Mucosa of rectum (tissue), 2 donors: Measurements from ENCODE around the gene CYFIP1.

Source experiments
- H3K27ac ChIP-seq, 2 donors: one replicate each; pipeline ENCODE4 v1.7.0; 2013; ENCODE audit warnings: inconsistent platforms in 2 of 2, low read depth in 2 of 2, low read length in 2 of 2
- H3K27me3 ChIP-seq, 2 donors: one replicate each; pipeline ENCODE4 v1.7.0; 2013; ENCODE audit warnings: low read length in 2 of 2; ENCODE audit not compliant: control insufficient read depth in 2 of 2, insufficient read depth in 2 of 2
- H3K36me3 ChIP-seq, 2 donors: one replicate each; pipeline ENCODE4 v1.7.0; 2013; ENCODE audit warnings: low read length in 2 of 2; ENCODE audit not compliant: control insufficient read depth in 2 of 2, insufficient read depth in 2 of 2
- H3K4me1 ChIP-seq, 2 donors: one replicate each; pipeline ENCODE4 v1.7.0; 2013; ENCODE audit warnings: low read length in 2 of 2, mild to moderate bottlenecking in 1 of 2; ENCODE audit not compliant: control insufficient read depth in 2 of 2, insufficient read depth in 2 of 2
- H3K4me3 ChIP-seq, 2 donors: one replicate each; pipeline ENCODE4 v1.7.0; 2013; ENCODE audit warnings: low read length in 2 of 2
- H3K9ac ChIP-seq, 2 donors: one replicate each; pipeline ENCODE4 v1.7.0; 2013; ENCODE audit warnings: low read length in 2 of 2, low read depth in 1 of 2, mild to moderate bottlenecking in 1 of 2
- H3K9me3 ChIP-seq, 2 donors: one replicate each; pipeline ENCODE4 v1.7.0; 2013; ENCODE audit warnings: low read length in 2 of 2; ENCODE audit not compliant: control insufficient read depth in 2 of 2
- donor health status: healthy.
- donor health status: Normal muscosa, but diverticular disease.

The CYFIP1 gene

DNA sequence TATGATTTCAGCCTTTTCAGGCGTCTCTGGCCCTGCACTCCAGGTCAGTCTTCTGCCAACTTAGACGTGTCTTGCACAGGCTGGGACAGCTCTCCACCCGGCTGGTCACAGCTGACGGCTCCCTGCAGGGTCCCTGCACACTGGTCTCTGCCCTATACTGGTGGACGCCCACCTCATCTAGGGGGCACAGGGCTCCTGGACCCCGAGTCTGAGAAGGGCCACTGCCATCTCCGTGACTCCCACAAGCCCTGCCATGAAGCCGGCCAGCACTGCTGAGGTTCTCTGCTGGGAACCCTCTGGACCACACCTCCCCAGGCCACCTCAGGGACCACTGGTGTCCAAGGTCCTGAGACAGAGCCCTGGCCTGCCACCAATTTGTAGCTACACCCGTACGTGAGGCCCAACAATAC lies 40.5 kb downstream of the CYFIP1 start:
- Histone ChIP-seq H3K4me3 (no peak overlapping the region), H3K27ac (no peak overlapping the region), H3K36me3 (peaks cover 57 to 65% of the 10 kb centered on the region in 2 donors), H3K27me3 (no peaks in the 10 kb centered on the region), H3K9me3 (no peaks in the 10 kb centered on the region), H3K4me1 (peaks cover 6% of the 10 kb centered on the region in 2 donors), H3K9ac (no peak overlapping the region)

GRCh38 chr15:22939051-22939450 lies 41.1 kb downstream of the CYFIP1 start:
- no peak overlapping the region for H3K9ac ChIP-seq

GRCh38 chr15:22936577-22937472 lies 43.3 kb downstream of the CYFIP1 start:
- Histone ChIP-seq H3K27ac (no peak overlapping the region), H3K9me3 (no peaks in the 10 kb centered on the region), H3K36me3 (peaks cover 48 to 55% of the 10 kb centered on the region in 2 donors), H3K4me1 (no peaks in the 10 kb centered on the region), H3K9ac (no peak overlapping the region), H3K4me3 (no peak overlapping the region), H3K27me3 (no peaks in the 10 kb centered on the region)

More at GRCh38 chr15:22939051-22939450, 41.1 kb downstream of the CYFIP1 start:
- Histone ChIP-seq H3K9me3 (no peaks in the 10 kb centered on the region), H3K4me1 (peaks cover 0 to under 1% of the 10 kb centered on the region in 2 donors), H3K36me3 (peaks cover 57 to 60% of the 10 kb centered on the region in 2 donors), H3K27me3 (no peaks in the 10 kb centered on the region), H3K27ac (no peak overlapping the region), H3K4me3 (no peak overlapping the region)

DNA sequence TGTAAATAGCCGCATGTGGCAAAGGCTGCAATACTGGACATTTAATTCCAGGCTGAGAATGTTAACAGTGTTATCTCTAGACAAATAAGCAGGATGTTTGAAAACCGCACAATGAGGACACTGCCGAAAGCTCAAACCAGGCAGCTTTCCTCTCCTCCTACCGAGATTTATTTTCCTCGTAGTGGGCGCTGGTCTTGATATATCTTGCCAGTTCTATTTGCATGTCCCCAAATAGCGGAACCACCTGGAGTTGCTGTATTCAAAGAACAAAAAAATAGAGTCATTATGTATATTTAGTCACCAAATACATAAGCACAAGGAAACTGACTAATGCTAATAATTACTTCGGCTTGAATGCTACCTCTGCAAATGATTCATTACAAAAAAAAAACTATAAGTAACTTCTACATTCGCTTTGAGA lies 46.5 kb downstream of the CYFIP1 start:
- Histone ChIP-seq H3K27ac (no peak overlapping the region), H3K27me3 (no peaks in the 10 kb centered on the region), H3K9me3 (no peaks in the 10 kb centered on the region), H3K4me1 (no peaks in the 10 kb centered on the region), H3K36me3 (peaks cover 43 to 46% of the 10 kb centered on the region in 2 donors), H3K9ac (no peak overlapping the region), H3K4me3 (no peak overlapping the region)

GRCh38 chr15:22931784-22932536 lies 48.2 kb downstream of the CYFIP1 start:
- H3K4me3 ChIP-seq = no peak overlapping the region
- no peaks in the 10 kb centered on the region for H3K4me1 ChIP-seq
- peaks cover 30 to 34% of the 10 kb centered on the region in 2 donors for H3K36me3 ChIP-seq
- no peak overlapping the region for H3K27ac ChIP-seq
- H3K9me3 ChIP-seq = no peaks in the 10 kb centered on the region
- no peaks in the 10 kb centered on the region for H3K27me3 ChIP-seq
- H3K9ac ChIP-seq = no peak overlapping the region

DNA sequence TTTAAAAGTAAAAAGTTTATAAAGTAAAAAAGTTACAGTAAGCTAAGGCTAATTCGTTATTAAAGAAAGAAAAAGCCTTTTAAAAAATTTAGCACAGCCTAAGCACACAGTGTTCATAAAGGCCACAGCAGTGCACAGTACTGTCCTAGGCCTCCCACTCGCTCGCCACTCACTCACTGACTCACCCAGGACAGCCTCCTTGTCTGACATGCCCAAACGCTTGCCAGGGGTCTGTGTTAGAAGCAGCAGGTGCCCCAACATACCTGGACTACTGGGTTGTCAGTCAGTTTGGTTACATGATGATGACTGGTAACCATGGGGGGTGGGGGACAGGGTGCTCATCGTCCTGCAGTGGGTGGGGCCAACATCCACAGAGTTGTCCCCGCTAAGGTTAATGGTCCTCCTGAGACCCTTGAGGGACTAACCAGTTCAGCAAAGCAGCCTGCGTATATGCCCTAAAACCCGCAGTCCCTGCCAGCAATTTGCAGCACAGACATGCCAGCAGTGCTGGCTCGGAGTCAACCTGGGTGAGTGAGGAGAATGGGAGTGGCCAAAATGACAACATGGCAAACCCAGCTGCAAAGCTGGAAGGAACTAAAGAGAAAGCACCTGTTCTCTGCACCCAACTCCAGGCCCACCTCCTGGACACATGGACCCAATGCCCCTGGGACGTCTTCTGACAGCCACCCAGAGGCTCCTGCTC lies 49.2 kb downstream of the CYFIP1 start:
- Histone ChIP-seq H3K36me3 (peaks cover 27 to 29% of the 10 kb centered on the region in 2 donors), H3K27ac (no peak overlapping the region), H3K4me1 (no peaks in the 10 kb centered on the region), H3K9me3 (no peaks in the 10 kb centered on the region), H3K27me3 (no peaks in the 10 kb centered on the region), H3K9ac (no peak overlapping the region), H3K4me3 (no peak overlapping the region)

DNA sequence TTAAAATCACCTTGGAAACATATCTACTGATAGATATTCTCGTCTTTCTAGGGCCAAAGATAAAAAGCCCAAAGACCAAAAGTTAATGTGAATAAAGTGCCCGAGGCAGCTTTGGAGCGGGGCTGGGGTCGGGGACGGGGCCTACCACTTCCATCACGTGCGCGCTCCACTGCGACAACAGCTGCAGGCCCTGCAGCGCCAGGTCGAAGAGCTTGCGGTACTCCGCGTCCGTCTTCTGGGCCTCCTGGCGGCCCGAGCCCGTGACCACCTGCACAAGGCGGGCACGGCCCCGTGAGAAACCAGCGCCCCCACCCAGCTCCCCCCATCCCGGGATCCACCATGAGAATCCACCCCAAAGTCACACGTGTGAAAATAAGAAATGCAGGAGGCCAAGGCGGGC lies 52.4 kb downstream of the CYFIP1 start:
- H3K9me3 ChIP-seq = no peaks in the 10 kb centered on the region
- H3K36me3 ChIP-seq = peaks cover 26 to 29% of the 10 kb centered on the region in 2 donors

DNA sequence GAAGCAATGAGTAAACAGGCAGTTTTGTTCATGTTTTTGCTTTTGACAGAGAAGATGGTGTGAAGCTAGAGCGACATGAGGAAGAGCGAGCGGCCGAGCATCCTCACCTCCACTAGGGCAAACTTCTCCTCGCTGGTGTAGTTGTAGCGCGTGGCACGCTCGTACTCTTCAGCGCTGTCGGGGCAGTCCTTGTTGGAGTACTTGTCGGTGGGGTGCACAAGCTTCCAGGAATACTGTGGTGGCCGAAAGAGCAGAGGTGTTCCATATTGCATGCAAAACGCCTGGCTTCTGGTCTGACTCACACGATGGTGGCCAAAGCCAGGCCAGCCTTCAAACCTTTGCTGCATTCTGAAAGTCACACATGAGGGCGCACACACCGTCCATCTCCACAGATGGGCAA lies 54.3 kb downstream of the CYFIP1 start:
- no peaks in the 10 kb centered on the region for H3K27me3 ChIP-seq
- no peaks in the 10 kb centered on the region for H3K4me1 ChIP-seq
- no peaks in the 10 kb centered on the region for H3K9me3 ChIP-seq
- peaks cover 16% of the 10 kb centered on the region in 2 donors for H3K36me3 ChIP-seq
- H3K4me3 ChIP-seq = no peak overlapping the region
- no peak overlapping the region for H3K9ac ChIP-seq
- no peak overlapping the region for H3K27ac ChIP-seq

More for the DNA sequence above, 52.4 kb downstream of the CYFIP1 start:
- H3K27me3 ChIP-seq = no peaks in the 10 kb centered on the region
- no peak overlapping the region for H3K27ac ChIP-seq
- H3K9ac ChIP-seq = no peak overlapping the region
- H3K4me1 ChIP-seq = no peaks in the 10 kb centered on the region
- no peak overlapping the region for H3K4me3 ChIP-seq

DNA sequence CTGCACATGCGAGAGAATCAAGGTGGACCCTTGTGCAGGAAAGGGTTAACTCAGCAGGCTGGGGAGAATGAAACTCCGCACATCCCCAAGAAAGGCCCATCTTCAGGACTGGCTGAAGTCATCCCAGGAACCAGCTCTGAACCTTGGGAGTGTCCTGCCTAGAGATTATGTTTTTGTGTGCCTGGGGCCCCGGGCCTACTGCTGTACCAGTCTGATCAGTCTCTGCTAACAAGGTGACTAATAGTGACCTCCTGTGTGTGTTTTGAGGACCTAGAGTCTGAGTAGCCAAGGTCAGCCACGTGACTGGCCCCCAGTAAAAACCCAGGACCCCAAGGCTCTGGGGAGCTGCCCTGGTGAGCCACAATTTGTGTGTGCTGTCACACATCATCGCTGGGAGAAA lies 58.2 kb downstream of the CYFIP1 start:
- no peak overlapping the region for H3K9ac ChIP-seq
- peaks cover 30 to 31% of the 10 kb centered on the region in 2 donors for H3K36me3 ChIP-seq
- no peaks in the 10 kb centered on the region for H3K9me3 ChIP-seq
- H3K27me3 ChIP-seq = no peaks in the 10 kb centered on the region
- no peak overlapping the region for H3K27ac ChIP-seq
- no peaks in the 10 kb centered on the region for H3K4me1 ChIP-seq
- no peak overlapping the region for H3K4me3 ChIP-seq
